NCI-H2029 treated with DMSO at 0.1 percent for 48 hours (cell line): ENCODE data around the gene SRPK3.
"Not testable (repeated sequence)": the region's sequence is repeated elsewhere in the genome, so short reads cannot be mapped to it uniquely, and the experiment has no call there.

Experiments used
- DNase-seq: peaks from one replicate; lab custom pipeline; 2025; lab: John Stamatoyannopoulos, UW

Gene SRPK3

GRCh38 chrX:153780678-153781427 is at the start of gene SRPK3:
Gene SRPK3 (plus strand): TSS chrX:153781041. CDS start chrX:153781087, 46 bp downstream.
- no peak for DNase-seq

- no peak for DNase-seq
Observed at GRCh38 chrX:153731117-153731844, 49.6 kb upstream of the SRPK3 start.

- no peak for DNase-seq
Observed at GRCh38 chrX:153731845-153732215, 49.0 kb upstream of the SRPK3 start.

GRCh38 chrX:153732401-153732800 is 48.4 kb upstream of the SRPK3 start:
- DNase-seq, result no peak

GRCh38 chrX:153733651-153734240 is 47.1 kb upstream of the SRPK3 start:
- no peak for DNase-seq

- no peak for DNase-seq
Observed at GRCh38 chrX:153734871-153735270, 46.0 kb upstream of the SRPK3 start.

GRCh38 chrX:153735274-153735673 is 45.6 kb upstream of the SRPK3 start:
- no peak for DNase-seq

GRCh38 chrX:153736071-153736820 is 44.6 kb upstream of the SRPK3 start:
- DNase-seq, result no peak

- no peak for DNase-seq
Observed at GRCh38 chrX:153736871-153737441, 43.9 kb upstream of the SRPK3 start.

GRCh38 chrX:153738056-153738605 is 42.7 kb upstream of the SRPK3 start:
- no peak for DNase-seq

- no peak for DNase-seq
Observed at GRCh38 chrX:153739754-153740486, 40.9 kb upstream of the SRPK3 start.

GRCh38 chrX:153740631-153741222 is 40.1 kb upstream of the SRPK3 start:
- no peak for DNase-seq

- DNase-seq, result no peak
Observed at GRCh38 chrX:153741446-153741845, 39.4 kb upstream of the SRPK3 start.

GRCh38 chrX:153742111-153742510 is 38.7 kb upstream of the SRPK3 start:
- DNase-seq, result not testable (repeated sequence)

- DNase-seq, result not testable (repeated sequence)
Observed at GRCh38 chrX:153742796-153743467, 37.9 kb upstream of the SRPK3 start.

GRCh38 chrX:153743468-153744209 is 37.2 kb upstream of the SRPK3 start:
- DNase-seq, result not testable (repeated sequence)

- DNase-seq, result no peak
Observed at GRCh38 chrX:153744210-153745066, 36.4 kb upstream of the SRPK3 start.

GRCh38 chrX:153745067-153745433 is 35.8 kb upstream of the SRPK3 start:
- DNase-seq, result not testable (repeated sequence)
